Skin of body (tissue), 3 donors: ENCODE measurements around the gene IL17REL. TPM values are rescaled to one million over a fixed set of nuclear protein-coding genes. Genes with fewer than 3 reads are reported as not detected.
"Not testable (repeated sequence)": the region's sequence is repeated elsewhere in the genome, so short reads cannot be mapped to it uniquely, and the experiment has no call there.

Experiments
- DNase-seq: peaks from one replicate; lab custom pipeline; 2025; lab: John Stamatoyannopoulos, UW
- small RNA-seq: library from RNA; depleted of rRNA; stranded (forward); fragments of <200 nt; gene quantifications from one replicate; pipeline ENCODE3, GENCODE V24; 2014; ENCODE audit warnings: low replicate concordance
- total RNA-seq: library from RNA; depleted of rRNA; stranded (reverse); fragments of >200 nt; gene quantifications from one replicate; pipeline ENCODE4 v1.2.3, GENCODE V29; 2014

The IL17REL gene
- total RNA-seq, 1 donor from 2014 or later: not detected

DNA sequence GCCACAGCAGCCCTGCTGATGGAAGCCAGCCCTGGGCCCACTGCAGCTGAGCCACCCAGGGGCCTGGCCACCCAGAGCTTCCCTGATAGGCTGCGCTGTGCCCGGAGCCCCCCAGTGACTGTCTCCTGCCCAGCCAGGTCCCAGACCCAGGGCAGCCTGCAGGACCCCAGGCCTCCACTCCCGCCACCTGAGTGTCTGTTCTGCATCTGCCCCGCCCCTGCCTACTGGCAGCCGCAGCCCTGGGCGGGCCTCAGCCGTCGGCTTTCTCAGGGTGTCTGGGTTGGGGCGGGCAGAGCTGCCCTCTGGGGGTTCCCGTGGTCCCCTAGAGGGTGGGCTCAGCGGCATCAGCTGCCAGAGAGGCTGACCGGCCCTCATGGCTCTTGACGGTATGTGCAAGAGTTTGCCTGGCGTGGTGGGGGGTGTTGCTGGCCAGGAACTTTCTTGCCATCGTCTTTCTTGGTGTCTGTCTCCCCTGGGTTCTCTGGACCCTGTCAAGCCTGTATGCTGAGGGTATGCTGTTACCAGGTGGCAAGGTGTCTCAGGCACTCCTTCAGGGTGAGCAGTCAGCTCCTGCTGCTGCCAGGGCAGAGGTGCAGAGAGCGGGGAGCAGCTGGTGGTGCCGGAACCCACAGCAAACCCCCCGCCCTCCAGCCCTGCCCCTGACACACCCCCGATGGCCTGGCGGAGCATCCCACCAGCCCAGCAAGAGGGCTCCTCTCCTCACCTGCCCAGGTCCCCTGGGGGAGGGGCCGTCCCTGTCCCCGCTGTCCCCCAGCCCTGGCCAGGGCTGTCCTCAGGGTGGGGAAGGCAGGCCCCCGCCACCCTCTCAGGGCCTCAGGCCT is 64.2 kb downstream of the IL17REL start:
- no peak for DNase-seq

DNA sequence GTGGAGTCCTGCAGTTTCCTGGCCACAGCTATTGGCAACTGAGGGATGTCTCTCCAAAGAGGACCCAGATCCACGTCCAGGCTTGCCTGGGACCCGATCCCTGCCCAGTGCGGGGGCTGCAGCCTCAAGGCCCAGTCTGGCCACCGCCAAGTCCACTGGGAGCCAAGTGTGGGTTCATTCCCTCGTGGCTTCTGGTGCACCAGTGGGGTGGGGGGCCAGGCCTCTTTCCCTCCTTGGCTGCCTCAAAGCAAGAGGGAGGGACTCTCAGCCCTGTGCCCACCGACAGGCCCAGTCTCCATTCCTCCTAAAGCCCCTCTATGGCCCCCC is 65.3 kb downstream of the IL17REL start:
- no peak for DNase-seq

DNA sequence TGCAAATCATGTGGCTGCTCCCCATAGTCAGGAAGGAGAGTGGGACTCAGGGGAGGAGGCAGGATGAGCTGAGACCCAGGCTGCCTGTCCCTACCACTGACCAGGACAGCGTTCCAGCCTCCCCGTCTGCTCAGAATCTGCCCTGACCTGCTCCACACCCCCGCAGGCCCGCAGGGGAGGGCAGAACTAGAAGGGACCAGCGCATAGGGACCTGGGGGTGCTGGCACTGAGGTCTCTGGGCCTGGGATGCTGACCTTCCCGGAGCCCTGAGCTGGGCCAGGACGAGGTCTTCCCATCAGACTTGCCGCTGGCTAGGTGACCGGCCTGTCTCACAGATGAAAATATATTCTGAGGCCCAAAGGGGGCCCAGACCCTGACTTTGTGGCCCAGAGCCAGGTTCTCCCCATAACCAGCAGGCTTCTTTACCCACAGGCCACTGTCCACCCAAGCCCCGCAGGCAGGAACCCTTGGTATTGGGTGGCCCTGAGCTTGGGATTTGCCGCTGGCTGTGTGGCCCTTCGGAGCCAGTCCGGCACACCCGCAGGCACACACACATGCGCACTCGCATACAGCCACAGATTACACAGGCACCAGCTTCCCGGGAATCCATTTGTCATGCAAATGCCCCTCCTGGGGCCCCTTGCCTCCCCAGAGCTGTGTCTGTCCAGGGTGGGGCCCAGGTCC is 65.8 kb downstream of the IL17REL start:
- DNase-seq: no peak

DNA sequence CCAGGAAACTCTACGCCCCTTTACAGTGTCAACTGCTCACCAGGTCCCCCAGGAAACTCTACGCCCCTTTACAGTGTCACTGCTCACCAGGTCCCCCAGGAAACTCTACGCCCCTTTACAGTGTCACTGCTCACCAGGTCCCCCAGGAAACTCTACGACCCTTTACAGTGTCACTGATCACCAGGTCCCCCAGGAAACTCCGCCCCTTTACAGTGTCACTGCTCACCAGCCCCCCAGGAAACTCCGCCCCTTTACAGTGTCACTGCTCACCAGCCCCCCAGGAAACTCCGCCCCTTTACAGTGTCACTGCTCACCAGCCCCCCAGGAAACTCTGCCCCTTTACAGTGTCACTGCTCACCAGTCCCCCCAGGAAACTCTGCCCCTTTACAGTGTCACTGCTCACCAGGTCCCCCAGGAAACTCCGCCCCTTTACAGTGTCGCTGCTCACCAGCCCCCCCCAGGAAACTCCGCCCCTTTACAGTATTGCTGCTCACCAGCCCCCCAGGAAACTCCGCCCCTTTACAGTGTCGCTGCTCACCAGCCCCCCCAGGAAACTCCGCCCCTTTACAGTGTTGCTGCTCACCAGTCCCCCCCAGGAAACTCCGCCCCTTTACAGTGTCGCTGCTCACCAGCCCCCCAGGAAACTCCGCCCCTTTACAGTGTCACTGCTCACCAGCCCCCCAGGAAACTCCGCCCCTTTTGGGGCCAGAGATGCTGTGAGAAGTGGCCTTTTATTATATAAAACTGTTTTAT is 67.3 kb downstream of the IL17REL start:
- not testable (repeated sequence) for DNase-seq

Small RNAs within 50 kb of the gene (small RNA-seq; reads per million reads assigned to genes)
- not detected for gene MIR6821

Other genes with a start within 250 kb of the IL17REL start
- 33.7 TPM for gene BRD1, start 184.9 kb downstream of the IL17REL start, total RNA-seq
- gene ZBED4, start 158.9 kb downstream of the IL17REL start, total RNA-seq: 9.1 TPM
- gene ALG12, start 94.3 kb downstream of the IL17REL start, total RNA-seq: 7.9 TPM
- gene CRELD2, start 94.1 kb downstream of the IL17REL start, total RNA-seq: 17.5 TPM
- gene PIM3, start 52.0 kb downstream of the IL17REL start, total RNA-seq: 48.5 TPM
- not detected for gene TTLL8, start 45.5 kb upstream of the IL17REL start, total RNA-seq
- 3.1 TPM for gene MLC1, start 72.7 kb upstream of the IL17REL start, total RNA-seq
- gene MOV10L1, start 77.2 kb upstream of the IL17REL start, total RNA-seq: 3.0 TPM
- 0.30 TPM for gene PANX2, start 158.0 kb upstream of the IL17REL start, total RNA-seq
- gene TRABD, start 173.1 kb upstream of the IL17REL start, total RNA-seq: 10.8 TPM
- 10.7 TPM for gene SELENOO, start 188.2 kb upstream of the IL17REL start, total RNA-seq
- gene TUBGCP6, start 232.3 kb upstream of the IL17REL start, total RNA-seq: 23.5 TPM
- gene HDAC10, start 238.5 kb upstream of the IL17REL start, total RNA-seq: 13.1 TPM
- 8.8 TPM for gene MAPK12, start 248.9 kb upstream of the IL17REL start, total RNA-seq